HG03521 (cell line): Measurements from ENCODE around the gene RASA3.

Experiments used
- ATAC-seq: cut with Tn5 transposase; IDR thresholded peaks from one replicate; pipeline ENCODE4 v1.9.1; 2021; ENCODE audit warnings: mild to moderate bottlenecking, moderate library complexity; ENCODE audit not compliant: unreplicated experiment

Gene RASA3

GRCh38 chr13:114041493-114041892 is 90.9 kb downstream of the RASA3 start:
- no peak for ATAC-seq

DNA sequence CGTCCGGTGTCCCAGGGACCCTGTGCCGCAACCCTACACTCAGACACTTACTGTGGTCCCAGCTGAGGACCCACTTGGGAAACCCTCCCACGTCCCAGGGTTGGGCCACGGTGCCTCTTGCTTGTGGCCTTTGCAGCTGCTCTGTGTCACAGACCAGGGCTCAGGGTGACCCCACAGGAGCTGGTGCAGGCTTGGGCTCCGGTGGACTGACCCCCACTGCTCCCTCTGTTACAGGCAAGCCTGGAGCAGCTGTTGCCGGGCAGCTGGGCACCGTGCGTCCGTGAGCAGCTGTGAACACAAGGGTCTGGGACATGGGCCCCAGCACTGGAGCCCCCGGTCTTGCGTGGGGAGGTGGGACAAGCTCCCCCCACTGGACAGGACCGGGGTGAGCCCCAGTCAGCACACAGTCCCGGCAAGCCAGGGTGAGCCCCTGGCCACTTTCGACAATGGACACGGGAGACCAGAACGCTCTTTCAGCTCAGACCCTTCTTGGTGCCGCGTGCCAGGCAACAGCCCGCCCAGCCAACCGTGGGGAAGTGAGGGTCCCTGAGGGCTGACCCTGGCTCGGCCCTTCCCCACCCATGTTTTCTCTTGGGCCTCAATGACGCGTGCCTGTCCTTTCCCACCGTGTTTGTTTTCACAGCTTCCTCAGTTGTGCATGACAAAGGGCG is 92.8 kb downstream of the RASA3 start:
- ATAC-seq = no peak

DNA sequence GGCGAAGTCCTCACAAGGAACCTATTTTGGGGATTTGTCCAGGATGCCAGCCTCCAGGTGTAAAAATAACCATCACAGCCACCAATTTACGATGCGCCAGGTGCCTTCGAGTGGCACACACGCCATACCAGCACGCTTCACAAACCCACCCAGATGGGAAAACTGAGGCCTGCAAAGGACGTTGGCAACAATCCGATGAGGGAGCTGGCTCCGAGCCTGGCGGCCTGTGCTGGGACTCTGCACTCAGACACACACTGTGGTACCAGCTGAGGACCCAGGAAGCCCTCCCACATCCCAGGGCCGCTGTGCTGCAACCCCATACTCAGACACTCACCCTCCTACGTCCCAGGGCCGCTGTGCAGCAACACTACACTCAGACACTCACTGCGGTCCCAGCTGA is 93.5 kb downstream of the RASA3 start:
- no peak for ATAC-seq

GRCh38 chr13:114038211-114038613 is 94.2 kb downstream of the RASA3 start:
- no peak for ATAC-seq

- no peak for ATAC-seq
These were observed 94.7 kb downstream of the RASA3 start for GRCh38 chr13:114037674-114038073.

GRCh38 chr13:114035583-114036531 is 96.6 kb downstream of the RASA3 start:
- no peak for ATAC-seq

DNA sequence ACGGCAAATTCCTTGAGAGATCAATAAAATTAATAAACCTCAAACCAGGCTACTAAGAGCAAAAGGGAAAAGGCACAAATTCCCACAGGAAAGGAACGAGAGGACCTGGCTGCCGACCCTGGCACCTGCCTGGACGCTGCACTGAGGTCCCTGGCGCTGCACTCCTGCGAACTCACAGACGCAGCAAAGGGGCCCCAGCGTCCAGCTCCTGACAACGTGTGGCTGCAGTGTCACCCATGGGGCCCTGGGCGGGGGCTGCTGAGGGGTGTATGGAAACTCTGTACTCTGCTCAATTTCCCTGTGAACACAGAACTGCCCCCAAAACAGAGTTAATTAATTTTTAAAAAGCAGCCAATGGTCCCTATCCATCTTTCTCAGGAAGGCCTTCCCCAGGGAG is 97.2 kb downstream of the RASA3 start:
- no peak for ATAC-seq

DNA sequence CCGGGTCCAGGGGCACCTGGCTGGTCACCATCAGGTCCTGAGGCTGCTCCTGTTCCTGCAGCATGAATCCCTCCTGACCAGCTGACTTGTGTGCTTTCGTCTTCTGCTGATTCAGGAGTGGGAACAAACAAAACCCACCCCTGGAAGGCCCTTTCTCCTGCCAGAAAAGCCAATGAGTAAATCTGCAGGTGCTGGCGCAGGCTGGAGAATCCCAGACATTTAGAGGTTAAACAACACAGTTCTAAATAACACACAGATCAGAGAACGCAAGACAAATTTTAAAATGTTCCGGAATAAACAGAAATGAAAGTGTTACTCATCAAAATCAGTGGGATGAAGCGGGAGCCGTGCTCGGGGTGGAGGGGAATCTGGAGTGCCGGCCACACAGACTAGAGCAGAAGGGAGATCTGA is 97.9 kb downstream of the RASA3 start:
- no peak for ATAC-seq

GRCh38 chr13:114033541-114034315 is 98.7 kb downstream of the RASA3 start:
- ATAC-seq = no peak

DNA sequence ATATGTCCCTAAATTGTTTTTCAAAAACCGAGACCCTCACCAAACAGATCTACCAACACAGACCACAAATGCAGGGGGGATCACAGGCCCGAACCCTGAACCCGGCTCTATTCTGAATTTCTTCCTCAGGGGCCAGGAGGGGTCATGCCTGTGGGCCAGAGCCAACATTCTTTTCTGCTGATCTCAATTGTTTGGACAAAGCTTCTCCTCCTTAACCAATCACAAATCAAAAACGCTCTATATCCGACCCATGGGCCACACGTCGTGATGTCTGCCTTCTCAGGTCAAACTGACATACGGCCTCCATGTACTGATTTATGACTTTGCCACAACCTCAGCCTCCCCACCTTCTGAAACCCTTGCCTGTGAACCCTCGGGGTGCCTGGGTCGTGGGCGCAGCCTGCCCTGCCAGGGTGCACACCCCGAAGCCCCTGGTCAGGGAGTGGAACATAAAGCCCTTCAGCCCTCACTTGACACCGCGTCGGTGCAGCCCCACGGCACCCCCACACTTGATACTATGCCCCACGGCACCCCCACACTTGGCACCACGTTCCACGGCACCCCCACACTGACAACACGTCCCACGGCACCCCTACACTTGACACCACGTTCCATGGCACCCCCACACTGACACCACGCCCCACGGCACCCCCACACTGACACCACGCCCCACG is 100.2 kb downstream of the RASA3 start:
- no peak for ATAC-seq

DNA sequence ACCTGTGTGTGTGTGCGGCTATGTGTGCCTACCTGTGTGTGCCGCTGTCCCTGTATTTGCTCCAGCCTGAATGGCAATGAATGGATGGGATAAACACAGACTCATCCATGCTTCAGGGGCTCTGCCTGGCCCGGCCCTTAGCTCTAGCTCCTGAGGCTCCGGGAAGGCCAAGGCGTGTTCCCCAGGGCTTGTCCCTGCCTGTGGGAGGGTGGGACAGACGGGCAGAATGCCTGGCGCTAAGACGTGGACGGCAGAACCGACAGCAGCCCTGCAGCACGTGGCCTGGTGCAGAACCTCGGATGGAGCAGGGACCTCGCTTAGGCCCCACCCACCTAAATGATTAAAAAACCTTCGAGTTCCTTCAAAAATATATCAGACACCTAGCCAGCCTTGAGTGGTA is 100.8 kb downstream of the RASA3 start:
- no peak for ATAC-seq

- ATAC-seq = no peak
These were observed 101.5 kb downstream of the RASA3 start for GRCh38 chr13:114030666-114031610.

DNA sequence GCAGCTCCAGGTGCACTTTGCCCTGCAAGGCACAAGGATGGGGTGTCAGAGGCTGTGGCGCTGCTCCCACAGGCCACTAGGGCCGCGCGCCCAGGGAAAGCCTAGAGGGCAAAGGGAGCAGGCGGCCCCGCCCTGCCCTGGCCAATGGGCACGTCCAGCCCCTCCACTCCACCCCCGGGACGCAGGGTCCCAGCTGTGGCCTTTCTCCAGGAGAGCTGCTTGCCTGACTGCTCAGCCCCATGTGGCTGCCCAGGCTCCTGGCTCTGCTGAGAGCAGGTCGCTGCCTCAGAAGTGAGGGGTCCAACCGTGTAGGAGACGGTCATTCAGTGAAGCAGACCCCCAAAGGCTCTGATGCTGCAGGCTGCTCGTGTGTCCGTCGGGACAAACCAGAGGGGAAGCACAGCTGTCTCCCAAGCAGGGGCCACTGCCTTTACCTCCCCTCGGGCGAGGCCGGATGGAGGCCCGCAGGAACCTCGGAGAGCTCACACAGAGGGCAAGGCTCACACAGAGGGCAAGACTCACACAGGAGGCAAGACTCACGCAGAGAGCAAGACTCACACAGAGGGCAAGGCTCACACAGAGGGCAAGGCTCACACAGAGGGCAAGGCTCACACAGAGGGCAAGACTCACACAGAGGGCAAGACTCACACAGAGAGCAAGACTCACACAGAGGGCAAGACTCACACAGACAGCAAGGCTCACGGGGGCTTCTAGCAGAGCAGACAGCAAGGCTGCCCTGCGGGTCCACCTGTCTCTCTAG is 102.4 kb downstream of the RASA3 start:
- ATAC-seq = no peak

DNA sequence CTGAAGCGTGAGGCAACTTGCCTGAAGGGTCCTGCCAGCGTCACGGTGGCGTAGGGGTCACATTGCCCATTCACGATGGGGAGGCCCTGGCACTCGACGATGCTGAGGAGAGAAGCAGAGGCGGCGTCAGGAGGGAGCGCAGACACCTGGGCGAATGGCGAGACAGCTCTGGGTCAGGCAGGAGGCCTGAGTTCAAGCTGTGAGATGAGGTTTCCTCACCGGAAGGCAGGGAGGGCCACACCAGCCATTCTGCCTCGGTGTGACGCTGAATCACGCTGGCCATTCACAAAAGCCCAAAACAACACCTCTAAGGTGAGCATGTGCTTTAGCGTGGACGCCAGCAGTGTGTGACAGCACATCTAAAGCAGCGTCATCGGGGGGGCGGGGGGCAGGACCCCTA is 104.6 kb downstream of the RASA3 start:
- no peak for ATAC-seq

- ATAC-seq = no peak
These were observed 105.2 kb downstream of the RASA3 start for GRCh38 chr13:114027046-114027715.

- ATAC-seq = no peak
These were observed 105.9 kb downstream of the RASA3 start for GRCh38 chr13:114026481-114026880.

GRCh38 chr13:114025714-114026431 is 106.5 kb downstream of the RASA3 start:
- no peak for ATAC-seq

- no peak for ATAC-seq
These were observed 107.1 kb downstream of the RASA3 start for GRCh38 chr13:114025405-114025713.
